Measurements from ENCODE around the gene DOCK10.

Gene DOCK10

DNA sequence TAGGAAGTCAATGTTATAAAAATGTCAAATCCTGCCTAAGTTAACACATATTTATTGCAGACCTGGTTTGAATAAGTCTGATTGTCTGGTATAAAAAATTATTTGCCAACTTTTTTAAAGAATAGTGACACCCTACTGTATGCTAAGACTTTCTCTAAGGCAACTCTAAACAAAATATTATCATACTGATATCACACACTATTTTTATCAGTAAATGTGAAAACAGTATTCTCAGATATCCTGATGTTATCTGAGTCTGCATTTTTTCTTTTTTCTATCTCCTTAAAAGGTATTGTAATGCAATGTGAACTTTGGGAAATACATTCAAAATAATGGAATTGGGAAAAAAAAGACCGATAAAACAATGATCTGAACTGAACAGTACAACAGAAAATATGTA lies 127.1 kb downstream of the DOCK10 start:
- TF ChIP-seq, protein P1, sequence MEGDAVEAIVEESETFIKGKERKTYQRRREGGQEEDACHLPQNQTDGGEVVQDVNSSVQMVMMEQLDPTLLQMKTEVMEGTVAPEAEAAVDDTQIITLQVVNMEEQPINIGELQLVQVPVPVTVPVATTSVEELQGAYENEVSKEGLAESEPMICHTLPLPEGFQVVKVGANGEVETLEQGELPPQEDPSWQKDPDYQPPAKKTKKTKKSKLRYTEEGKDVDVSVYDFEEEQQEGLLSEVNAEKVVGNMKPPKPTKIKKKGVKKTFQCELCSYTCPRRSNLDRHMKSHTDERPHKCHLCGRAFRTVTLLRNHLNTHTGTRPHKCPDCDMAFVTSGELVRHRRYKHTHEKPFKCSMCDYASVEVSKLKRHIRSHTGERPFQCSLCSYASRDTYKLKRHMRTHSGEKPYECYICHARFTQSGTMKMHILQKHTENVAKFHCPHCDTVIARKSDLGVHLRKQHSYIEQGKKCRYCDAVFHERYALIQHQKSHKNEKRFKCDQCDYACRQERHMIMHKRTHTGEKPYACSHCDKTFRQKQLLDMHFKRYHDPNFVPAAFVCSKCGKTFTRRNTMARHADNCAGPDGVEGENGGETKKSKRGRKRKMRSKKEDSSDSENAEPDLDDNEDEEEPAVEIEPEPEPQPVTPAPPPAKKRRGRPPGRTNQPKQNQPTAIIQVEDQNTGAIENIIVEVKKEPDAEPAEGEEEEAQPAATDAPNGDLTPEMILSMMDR (IDR thresholded peaks at IDR 0.05; ENCODE audit: insufficient read depth, low read depth, low read length, missing control alignments): no peak
- DNase-seq (ENCODE audit: low read depth): no peak

DNA sequence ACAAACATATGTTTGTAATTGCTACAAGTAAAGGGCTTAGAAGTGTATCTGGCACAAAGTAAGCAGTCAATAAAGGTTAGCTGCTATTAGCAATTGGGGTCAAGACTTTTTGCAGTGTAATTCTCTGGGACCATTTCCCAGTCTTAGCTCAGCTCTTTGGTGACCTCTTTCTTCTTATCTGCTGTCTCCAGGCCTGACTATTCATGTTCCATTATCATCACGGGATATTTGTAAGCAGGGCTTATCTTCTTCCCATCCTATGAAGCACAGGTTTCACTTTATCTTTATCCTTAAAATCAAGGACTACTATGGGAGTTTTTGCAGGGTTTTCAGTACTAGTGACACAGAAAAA lies 131.7 kb downstream of the DOCK10 start:
- DNase-seq (ENCODE audit: low read depth): no peak
- H3K4me3 ChIP-seq (ENCODE audit: low read length): no peak overlapping the region
- TF ChIP-seq, protein P1 (IDR thresholded peaks at IDR 0.05; ENCODE audit: insufficient read depth, low read depth, low read length, missing control alignments): no peak

More for the DNA sequence above, 127.1 kb downstream of the DOCK10 start:
- H3K4me3 ChIP-seq (ENCODE audit: low read length): no peak overlapping the region

DNA sequence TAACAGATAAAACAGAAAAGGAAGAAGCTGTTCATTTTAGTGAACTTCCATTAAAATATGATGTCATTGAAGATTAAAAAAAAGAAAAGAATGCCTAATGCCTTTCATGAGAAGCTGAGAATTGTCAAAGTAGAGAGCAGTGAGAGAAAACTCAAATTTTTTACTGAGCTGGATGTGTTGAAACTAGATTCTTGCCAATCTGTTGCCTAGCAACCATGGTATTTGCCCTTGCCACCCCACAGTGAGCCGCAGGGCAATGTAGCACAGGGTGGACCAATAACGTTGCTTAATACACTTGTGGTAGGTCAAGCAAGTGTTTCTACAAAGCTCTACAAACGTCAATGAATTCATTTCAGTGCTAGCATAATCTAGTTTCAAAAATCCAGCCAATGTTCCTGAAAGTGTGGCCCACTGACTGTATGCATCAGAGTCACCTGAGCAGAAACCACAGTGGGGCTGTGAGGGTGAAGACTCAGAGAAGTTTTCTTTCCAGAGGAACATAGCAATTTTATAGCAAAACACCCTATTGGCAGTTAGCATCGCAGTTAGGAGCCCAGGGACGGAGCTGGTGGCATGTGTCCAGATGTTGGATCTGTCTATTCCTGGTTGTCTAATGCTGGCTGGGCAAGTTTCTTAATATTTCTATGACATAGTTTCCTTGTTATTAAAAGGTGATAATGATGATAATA lies 132.2 kb downstream of the DOCK10 start:
- peak; percentile 75 for DNase-seq (ENCODE audit: low read depth)
- H3K4me3 ChIP-seq (ENCODE audit: low read length): no peak overlapping the region

DNA sequence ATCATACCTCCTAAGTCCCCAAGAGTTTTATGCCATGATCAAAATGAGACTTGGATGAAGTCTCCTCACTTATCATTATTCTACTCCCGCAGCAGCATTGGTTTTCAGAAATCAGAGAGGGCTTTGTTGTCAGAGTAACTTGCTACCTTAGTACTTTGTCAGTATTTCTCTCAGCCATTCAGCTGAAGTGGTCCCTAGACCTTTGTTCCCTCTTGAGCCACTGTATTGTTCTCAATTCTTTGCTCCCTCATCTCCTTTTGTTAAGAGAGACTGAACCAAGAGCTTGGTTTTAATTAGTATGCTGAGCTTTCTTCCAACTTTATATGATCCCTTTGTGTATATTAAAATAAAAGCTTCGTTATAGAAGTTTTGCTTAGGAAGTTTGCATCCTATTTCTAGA lies 133.4 kb downstream of the DOCK10 start:
- TF ChIP-seq, protein P1 (IDR thresholded peaks at IDR 0.05; ENCODE audit: insufficient read depth, low read depth, low read length, missing control alignments): no peak
- no peak for DNase-seq (ENCODE audit: low read depth)
- no peak overlapping the region for H3K4me3 ChIP-seq (ENCODE audit: low read length)

More for the DNA sequence above, 132.2 kb downstream of the DOCK10 start:
- TF ChIP-seq, protein P1 (IDR thresholded peaks at IDR 0.05; ENCODE audit: insufficient read depth, low read depth, low read length, missing control alignments): no peak

DNA sequence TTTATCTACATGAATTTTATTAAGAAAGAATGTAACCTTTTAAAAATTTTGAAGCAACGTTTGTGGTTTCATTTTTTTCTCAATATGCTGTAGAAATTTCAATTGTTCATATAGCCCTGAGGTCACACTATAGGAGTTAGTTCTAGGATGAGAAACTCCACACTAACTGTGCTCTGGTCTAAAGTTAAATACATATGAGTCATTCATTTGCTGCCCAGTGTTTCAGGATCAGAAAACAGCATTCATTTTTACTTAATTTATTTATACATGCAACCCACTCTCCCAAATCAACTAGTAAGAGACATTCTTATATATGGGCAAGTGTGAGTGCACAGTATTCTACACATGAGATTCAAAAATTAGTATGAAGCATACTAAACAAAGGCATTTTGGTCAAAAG lies 137.9 kb downstream of the DOCK10 start:
- DNase-seq (ENCODE audit: low read depth): peak; percentile 21
- no peak overlapping the region for H3K4me3 ChIP-seq (ENCODE audit: low read length)
- TF ChIP-seq, protein P1 (IDR thresholded peaks at IDR 0.05; ENCODE audit: insufficient read depth, low read depth, low read length, missing control alignments): no peak

DNA sequence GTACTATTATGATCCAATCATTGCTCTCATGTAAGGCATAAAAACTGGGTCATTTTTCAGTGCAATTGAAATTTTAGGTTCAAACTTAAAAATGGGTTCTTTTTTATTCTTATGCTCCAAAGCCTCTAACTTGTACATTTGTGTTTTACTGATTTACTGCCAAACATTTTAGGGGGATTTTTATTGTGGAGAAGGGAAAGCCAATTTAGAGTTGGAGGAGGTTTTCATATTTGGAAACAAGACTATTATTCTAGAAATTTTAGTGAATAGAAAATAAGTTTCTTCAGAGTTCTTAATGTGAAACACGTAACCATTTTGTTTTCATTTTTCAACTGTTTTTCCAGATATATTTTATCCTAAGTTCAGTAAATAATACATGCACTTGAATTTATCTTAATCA lies 138.6 kb downstream of the DOCK10 start:
- no peak for DNase-seq (ENCODE audit: low read depth)
- H3K4me3 ChIP-seq (ENCODE audit: low read length): no peak overlapping the region
- TF ChIP-seq, protein P1 (IDR thresholded peaks at IDR 0.05; ENCODE audit: insufficient read depth, low read depth, low read length, missing control alignments): no peak

DNA sequence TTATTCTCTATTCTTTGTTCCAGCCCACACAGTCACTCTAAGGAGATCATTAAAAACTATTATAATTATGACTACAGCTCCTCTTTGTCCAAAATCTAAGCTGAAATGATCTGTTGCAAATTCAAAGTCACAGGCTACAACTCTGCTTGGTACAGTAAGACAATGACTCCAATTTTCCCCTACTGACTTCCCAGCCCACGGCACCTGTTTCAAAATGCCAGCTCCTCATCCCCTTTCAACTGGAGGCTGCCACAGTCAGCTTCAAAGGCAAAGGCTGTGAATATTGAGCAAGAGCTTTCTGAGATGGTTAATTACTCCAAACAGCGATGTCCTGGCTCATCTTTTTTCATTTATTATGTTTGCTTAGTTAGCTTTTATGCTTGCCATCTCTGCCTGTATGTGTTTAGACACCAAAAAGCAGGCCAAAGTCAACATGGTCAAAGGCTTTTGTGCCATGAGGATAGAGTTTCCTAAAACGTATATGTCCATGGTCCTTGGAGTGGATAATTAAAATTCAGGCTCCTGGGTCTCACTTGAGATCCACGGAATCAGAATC lies 141.1 kb downstream of the DOCK10 start:
- H3K4me3 ChIP-seq (ENCODE audit: low read length): no peak overlapping the region
- no peak for DNase-seq (ENCODE audit: low read depth)
- TF ChIP-seq, protein P1 (IDR thresholded peaks at IDR 0.05; ENCODE audit: insufficient read depth, low read depth, low read length, missing control alignments): no peak

All from epithelial cell of esophagus (primary cell).